ENCODE results near the gene SESN3.
"Not testable (repeated sequence)": the region's sequence is repeated elsewhere in the genome, so short reads cannot be mapped to it uniquely, and the experiment has no call there.

Gene SESN3, protein sequence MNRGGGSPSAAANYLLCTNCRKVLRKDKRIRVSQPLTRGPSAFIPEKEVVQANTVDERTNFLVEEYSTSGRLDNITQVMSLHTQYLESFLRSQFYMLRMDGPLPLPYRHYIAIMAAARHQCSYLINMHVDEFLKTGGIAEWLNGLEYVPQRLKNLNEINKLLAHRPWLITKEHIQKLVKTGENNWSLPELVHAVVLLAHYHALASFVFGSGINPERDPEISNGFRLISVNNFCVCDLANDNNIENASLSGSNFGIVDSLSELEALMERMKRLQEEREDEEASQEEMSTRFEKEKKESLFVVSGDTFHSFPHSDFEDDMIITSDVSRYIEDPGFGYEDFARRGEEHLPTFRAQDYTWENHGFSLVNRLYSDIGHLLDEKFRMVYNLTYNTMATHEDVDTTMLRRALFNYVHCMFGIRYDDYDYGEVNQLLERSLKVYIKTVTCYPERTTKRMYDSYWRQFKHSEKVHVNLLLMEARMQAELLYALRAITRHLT

GRCh38 chr11:95231127-95231880, at the start of gene SESN3:
TSS of gene SESN3 (minus strand) at chr11:95231202. CDS start at chr11:95230860, 342 bp downstream.
- DNase-seq = peak; percentile 97 to 99 (median 98)

DNA sequence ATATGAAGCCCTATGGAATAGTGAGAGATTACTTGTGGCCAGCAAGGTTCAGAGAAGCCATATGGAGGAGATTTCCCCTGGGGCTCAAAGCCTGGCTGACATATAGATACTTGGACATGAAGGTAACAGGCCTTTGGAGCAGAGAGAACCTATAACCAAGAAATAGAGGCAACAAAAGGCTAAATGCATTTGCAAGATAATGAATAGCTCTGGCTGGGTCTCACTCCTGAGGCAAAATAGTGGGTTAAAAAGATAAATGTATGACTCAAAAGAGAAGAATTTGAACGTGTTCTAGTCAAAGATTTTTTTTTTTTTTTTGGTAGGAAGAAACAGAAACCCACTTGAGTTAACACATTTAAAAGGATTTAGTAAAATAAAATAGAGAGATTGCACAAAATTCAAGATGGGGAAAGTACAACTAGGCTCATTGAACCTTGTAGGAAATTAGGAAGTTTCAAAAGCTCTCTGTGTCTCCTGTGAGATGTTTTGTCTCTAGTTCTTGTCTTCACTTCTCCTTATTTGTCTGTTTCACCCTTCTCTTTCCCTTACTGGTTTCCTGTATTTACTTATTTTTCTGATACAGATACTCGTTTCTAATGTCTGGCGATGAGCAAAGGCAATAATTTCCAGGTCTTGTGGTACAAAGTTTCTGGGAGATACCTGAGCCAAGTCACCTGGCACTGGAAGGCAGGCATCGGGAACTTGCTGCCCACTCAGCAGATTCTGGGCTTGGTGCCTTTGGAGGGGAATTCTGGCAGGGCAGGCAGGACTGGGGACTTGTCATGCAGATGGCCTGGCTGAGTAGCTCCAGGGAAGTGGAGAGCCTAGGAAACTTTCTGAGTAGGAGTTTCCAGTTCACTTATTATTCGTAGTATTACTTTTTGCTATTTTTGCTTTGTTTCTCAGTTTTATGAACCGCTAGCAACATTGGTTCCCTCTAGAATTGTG, 49.2 kb upstream of the SESN3 start:
- DNase-seq = no peak

- DNase-seq = no peak
Observed at GRCh38 chr11:95277868-95278267, 46.9 kb upstream of the SESN3 start.

DNA sequence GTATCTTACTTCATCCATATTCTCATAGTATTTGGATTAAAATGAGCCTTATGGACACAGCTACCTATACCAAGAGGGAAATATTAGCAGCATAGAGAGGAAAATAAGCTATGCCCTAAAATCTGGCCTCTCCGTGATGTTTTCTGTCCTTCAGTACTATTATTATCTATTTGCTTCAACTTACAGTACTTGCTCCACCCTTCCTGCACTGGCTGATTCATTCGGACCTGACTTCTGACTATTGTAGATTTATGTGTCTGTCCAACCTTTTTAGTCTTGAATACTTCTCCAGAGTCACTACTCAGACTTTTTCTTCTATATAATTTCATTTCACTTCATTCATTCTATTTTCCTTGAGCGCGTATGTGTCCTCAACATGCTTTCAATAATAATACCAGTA, 45.1 kb upstream of the SESN3 start:
- DNase-seq = no peak

DNA sequence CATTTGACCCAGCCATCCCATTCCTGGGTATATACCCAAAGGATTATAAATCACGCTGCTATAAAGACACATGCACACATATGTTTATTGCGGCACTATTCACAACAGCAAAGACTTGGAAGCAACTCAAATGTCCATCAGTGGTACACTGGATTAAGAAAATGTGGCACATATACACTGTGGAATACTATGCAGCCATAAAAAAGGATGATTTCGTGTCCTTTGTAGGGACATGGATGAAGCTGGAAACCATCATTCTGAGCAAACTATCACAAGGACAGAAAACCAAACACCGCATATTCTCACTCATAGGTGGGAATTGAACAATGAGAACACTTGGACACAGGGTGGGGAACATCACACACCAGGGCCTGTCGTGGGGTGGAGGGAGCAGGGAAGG, 42.6 kb upstream of the SESN3 start:
- DNase-seq = not testable (repeated sequence)

- DNase-seq = no peak
Observed at GRCh38 chr11:95269036-95269819, 38.2 kb upstream of the SESN3 start.

DNA sequence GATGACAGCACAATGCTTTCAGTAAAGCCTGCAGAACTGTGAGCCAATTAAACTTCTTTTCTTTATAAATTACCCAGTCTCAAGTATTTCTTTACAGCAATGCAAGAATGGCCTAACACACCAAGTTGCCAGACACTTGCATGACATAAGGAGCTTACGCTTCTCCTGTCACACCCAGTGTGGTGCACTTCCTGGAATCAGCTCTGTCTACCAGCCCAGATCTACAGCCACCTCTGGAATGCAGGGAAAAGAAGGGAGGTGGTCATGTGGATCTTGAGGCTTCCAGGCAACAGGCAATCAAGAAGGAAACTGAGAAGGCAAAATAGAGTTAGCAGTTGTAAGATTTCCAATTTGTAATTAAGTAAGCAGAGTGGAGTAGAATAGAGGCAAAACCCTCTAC, 37.4 kb upstream of the SESN3 start:
- no peak for DNase-seq

GRCh38 chr11:95267601-95268213, 36.7 kb upstream of the SESN3 start:
- DNase-seq = no peak

- no peak for DNase-seq
Observed at GRCh38 chr11:95266751-95267374, 35.9 kb upstream of the SESN3 start.

DNA sequence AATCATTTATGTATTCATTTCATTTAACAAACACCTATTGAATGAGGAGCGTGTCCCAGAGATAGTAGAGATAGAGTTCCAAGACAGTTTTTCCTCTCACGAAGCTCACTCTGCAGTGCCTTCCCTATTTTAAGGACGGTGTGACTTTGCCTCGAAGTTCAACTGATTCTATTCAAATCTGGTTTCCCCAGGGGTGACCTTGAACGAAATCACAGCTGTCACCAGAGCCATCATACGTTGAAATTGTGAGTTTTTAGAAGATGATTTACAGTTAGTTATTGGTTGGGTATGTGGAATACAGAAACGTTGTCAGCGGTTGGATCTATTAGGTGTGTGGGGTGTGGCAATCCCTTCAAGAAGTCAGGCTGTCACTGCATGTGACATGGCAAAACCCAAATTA, 33.9 kb upstream of the SESN3 start:
- no peak for DNase-seq

DNA sequence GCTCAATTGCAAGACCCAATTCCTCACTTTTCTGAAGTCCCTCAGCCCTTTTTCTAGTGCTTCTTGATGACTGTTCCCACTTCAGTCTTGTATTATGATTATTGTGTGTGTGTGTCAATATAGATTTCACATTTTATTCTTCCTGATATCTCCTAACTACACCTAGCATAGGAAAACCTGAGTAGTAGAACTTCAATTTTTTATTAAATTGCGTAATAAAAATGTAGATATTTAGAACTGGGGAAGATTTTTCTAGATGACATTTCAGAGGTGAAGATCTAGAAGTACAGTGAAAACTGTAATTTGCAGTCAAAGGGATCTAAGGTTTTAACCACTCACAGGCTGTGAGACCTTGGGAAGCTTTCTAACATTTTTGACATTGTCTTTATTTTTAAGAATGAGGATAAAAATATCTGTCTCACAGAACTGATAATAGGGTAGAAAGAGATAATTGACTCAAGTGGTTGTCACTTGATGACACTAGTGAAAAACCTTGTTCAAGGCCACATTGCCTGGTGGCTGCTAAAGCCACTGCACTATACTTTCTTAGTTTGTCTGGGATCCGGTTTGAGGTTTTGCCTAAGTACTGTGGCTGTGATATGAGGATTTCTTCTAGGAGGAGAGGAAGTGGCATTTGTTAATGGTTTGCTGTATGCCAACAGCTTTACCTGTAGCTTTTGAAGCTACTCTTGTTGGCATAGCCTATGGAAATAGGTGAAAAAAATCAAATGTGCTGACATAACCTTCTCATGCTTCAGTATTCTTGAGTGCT, 32.2 kb upstream of the SESN3 start:
- no peak for DNase-seq

- no peak for DNase-seq
Observed at GRCh38 chr11:95257456-95257971, 26.5 kb upstream of the SESN3 start.

- peak in 3 of 6 experiments; percentile 11 to 28 (median 12) for DNase-seq
Observed at GRCh38 chr11:95256321-95256779, 25.3 kb upstream of the SESN3 start.

- no peak for DNase-seq
Observed at GRCh38 chr11:95255251-95256145, 24.5 kb upstream of the SESN3 start.

- no peak for DNase-seq
Observed at GRCh38 chr11:95254716-95255115, 23.7 kb upstream of the SESN3 start.

- peak; percentile 58 to 86 (median 80) for DNase-seq
Observed at GRCh38 chr11:95254131-95254704, 23.2 kb upstream of the SESN3 start.

- no peak for DNase-seq
Observed at GRCh38 chr11:95253141-95253540, 22.1 kb upstream of the SESN3 start.

GRCh38 chr11:95252586-95252985, 21.6 kb upstream of the SESN3 start:
- no peak for DNase-seq
